HEK293 (cell line): ENCODE results near the gene ABHD15.
A peak's percentile ranks its signal among the peaks of the same experiment; 100 is the strongest.

Experiments used
- CTCF ChIA-PET: fragments of 350-600 bp; formaldehyde crosslinking; extraction: SDS; loops from one replicate; lab custom pipeline; 2021; ENCODE audit warnings: antibody characterized with exemption; lab: Yijun Ruan, JAX
- POLR2A ChIA-PET: fragments of 300-600 bp; formaldehyde crosslinking; extraction: SDS; loops from one replicate; lab custom pipeline; 2020; ENCODE audit warnings: antibody characterized with exemption, inconsistent platforms; lab: Yijun Ruan, JAX
- H3K27ac ChIP-seq: fragments of 200-500 bp; sonication (Bioruptor generic); 2 replicates; pipeline ENCODE4 v1.5.1; 2014; ENCODE audit warnings: low read depth, low read length, control low read depth, inconsistent platforms; ENCODE audit errors: extremely low read depth
- H3K36me3 ChIP-seq, 2 experiments: fragments of 200-500 bp in 1 of 2; sonication (Bioruptor generic) in 1 of 2; 1 replicate in 1 of 2; 2 replicates in 1 of 2; pipeline ENCODE4 v1.5.1; 2014 to 2017; ENCODE audit warnings: inconsistent platforms in 2 of 2, low read length in 2 of 2; ENCODE audit not compliant: control insufficient read depth in 2 of 2, insufficient read depth in 1 of 2
- H3K4me1 ChIP-seq: fragments of 200-500 bp; sonication (Bioruptor generic); 2 replicates; pipeline ENCODE4 v1.5.1; 2014; ENCODE audit warnings: mild to moderate bottlenecking, low read length, inconsistent platforms; ENCODE audit not compliant: control insufficient read depth, insufficient read depth
- H3K4me3 ChIP-seq: 2 replicates; pipeline ENCODE4 v1.5.1; 2011; ENCODE audit warnings: low read depth, mild to moderate bottlenecking, control low read depth, low read length, moderate library complexity
- H3K9me3 ChIP-seq: fragments of 200-500 bp; sonication (Bioruptor generic); 2 replicates; pipeline ENCODE4 v1.5.1; 2014; ENCODE audit warnings: low read depth, low read length, inconsistent platforms; ENCODE audit not compliant: control insufficient read depth, insufficient read depth
- KLF16 ChIP-seq: fragments of 450-650 bp; formaldehyde crosslinking; IDR thresholded peaks from 2 replicates; pipeline ENCODE4 v1.5.1; 2017; ENCODE audit warnings: missing biosample characterization, missing genetic modification characterization
- MEIS1 ChIP-seq: sonication (generic); formaldehyde crosslinking; IDR thresholded peaks from 2 replicates; pipeline ENCODE4 v1.8.1; 2022; ENCODE audit warnings: missing genetic modification reagents, mild to moderate bottlenecking, borderline replicate concordance
- OVOL3 ChIP-seq: fragments of 450-650 bp; formaldehyde crosslinking; IDR thresholded peaks from 2 replicates; pipeline ENCODE4 v1.5.1; 2016; ENCODE audit warnings: missing biosample characterization, missing genetic modification characterization
- SCRT2 ChIP-seq: fragments of 450-650 bp; formaldehyde crosslinking; IDR thresholded peaks from 2 replicates; pipeline ENCODE4 v1.5.1; 2016; ENCODE audit warnings: missing biosample characterization, missing genetic modification characterization
- SP3 ChIP-seq: fragments of 450-650 bp; formaldehyde crosslinking; IDR thresholded peaks from 2 replicates; pipeline ENCODE4 v1.5.1; 2016; ENCODE audit warnings: missing biosample characterization, missing genetic modification characterization
- YY2 ChIP-seq: fragments of 450-650 bp; formaldehyde crosslinking; IDR thresholded peaks from 2 replicates; pipeline ENCODE4 v1.5.1; 2016; ENCODE audit warnings: missing biosample characterization, missing genetic modification characterization
- ZBTB20 ChIP-seq: fragments of 450-650 bp; formaldehyde crosslinking; IDR thresholded peaks from 2 replicates; pipeline ENCODE4 v1.5.1; 2016; ENCODE audit warnings: missing biosample characterization, missing genetic modification characterization
- ZBTB7A ChIP-seq: fragments of 450-650 bp; formaldehyde crosslinking; IDR thresholded peaks from 2 replicates; pipeline ENCODE4 v1.5.1; 2016; ENCODE audit warnings: low read depth, missing biosample characterization, missing genetic modification characterization
- ZFP37 ChIP-seq: fragments of 450-650 bp; formaldehyde crosslinking; IDR thresholded peaks from 2 replicates; pipeline ENCODE4 v1.5.1; 2016; ENCODE audit warnings: missing biosample characterization, missing genetic modification characterization
- ZNF157 ChIP-seq: fragments of 450-650 bp; formaldehyde crosslinking; IDR thresholded peaks from 2 replicates; pipeline ENCODE4 v1.5.1; 2016; ENCODE audit warnings: missing biosample characterization, missing genetic modification characterization
- ZNF2 ChIP-seq: fragments of 450-650 bp; formaldehyde crosslinking; IDR thresholded peaks from 2 replicates; pipeline ENCODE4 v1.5.1; 2016; ENCODE audit warnings: missing biosample characterization, missing genetic modification characterization
- ZNF302 ChIP-seq: fragments of 450-650 bp; formaldehyde crosslinking; IDR thresholded peaks from 2 replicates; pipeline ENCODE4 v1.5.1; 2016; ENCODE audit warnings: missing biosample characterization, missing genetic modification characterization, low read depth
- ZNF335 ChIP-seq: fragments of 450-650 bp; formaldehyde crosslinking; conservative IDR thresholded peaks from 2 replicates; pipeline ENCODE4 v1.5.1; 2016; ENCODE audit warnings: missing biosample characterization, missing genetic modification characterization
- ZNF354C ChIP-seq: fragments of 450-650 bp; formaldehyde crosslinking; IDR thresholded peaks from 2 replicates; pipeline ENCODE4 v1.5.1; 2016; ENCODE audit warnings: missing biosample characterization, missing genetic modification characterization, low read depth, borderline replicate concordance
- ZNF423 ChIP-seq: fragments of 450-650 bp; formaldehyde crosslinking; IDR thresholded peaks from 2 replicates; pipeline ENCODE4 v1.5.1; 2016; ENCODE audit warnings: missing biosample characterization, missing genetic modification characterization
- ZNF548 ChIP-seq: fragments of 450-650 bp; formaldehyde crosslinking; IDR thresholded peaks from 2 replicates; pipeline ENCODE4 v1.5.1; 2016; ENCODE audit warnings: missing biosample characterization, missing genetic modification characterization
- ZNF571 ChIP-seq: fragments of 450-650 bp; formaldehyde crosslinking; IDR thresholded peaks from 2 replicates; pipeline ENCODE4 v1.5.0; 2017; ENCODE audit warnings: missing biosample characterization, missing genetic modification characterization
- ZNF596 ChIP-seq: fragments of 450-650 bp; IDR thresholded peaks from 2 replicates; pipeline ENCODE4 v1.5.0; 2018; ENCODE audit warnings: missing biosample characterization, mild to moderate bottlenecking, missing genetic modification characterization, moderate library complexity
- ZNF600 ChIP-seq: fragments of 450-650 bp; formaldehyde crosslinking; IDR thresholded peaks from 2 replicates; pipeline ENCODE4 v1.5.1; 2016; ENCODE audit warnings: missing biosample characterization, missing genetic modification characterization
- ZNF623 ChIP-seq: fragments of 450-650 bp; formaldehyde crosslinking; IDR thresholded peaks from 2 replicates; pipeline ENCODE4 v1.5.1; 2016; ENCODE audit warnings: missing biosample characterization, missing genetic modification characterization
- ZNF624 ChIP-seq: fragments of 450-650 bp; formaldehyde crosslinking; IDR thresholded peaks from 2 replicates; pipeline ENCODE4 v1.5.1; 2017; ENCODE audit warnings: missing biosample characterization, missing genetic modification characterization
- ZNF626 ChIP-seq: fragments of 450-650 bp; sonication (Bioruptor Pico); formaldehyde crosslinking; IDR thresholded peaks from 2 replicates; pipeline ENCODE4 v1.5.1; 2018; ENCODE audit warnings: missing biosample characterization, missing genetic modification characterization, inconsistent platforms
- ZNF747 ChIP-seq: fragments of 450-650 bp; formaldehyde crosslinking; IDR thresholded peaks from 2 replicates; pipeline ENCODE4 v1.5.1; 2016; ENCODE audit warnings: missing biosample characterization, missing genetic modification characterization
- ZNF785 ChIP-seq: fragments of 450-650 bp; formaldehyde crosslinking; IDR thresholded peaks from 2 replicates; pipeline ENCODE4 v1.5.1; 2016; ENCODE audit warnings: missing biosample characterization, missing genetic modification characterization
- ZNF837 ChIP-seq: fragments of 450-650 bp; formaldehyde crosslinking; IDR thresholded peaks from 2 replicates; pipeline ENCODE4 v1.5.1; 2016; ENCODE audit warnings: missing biosample characterization, missing genetic modification characterization
- ZSCAN30 ChIP-seq: fragments of 450-650 bp; IDR thresholded peaks from 2 replicates; pipeline ENCODE4 v1.5.1; 2018; ENCODE audit warnings: missing biosample characterization, mild to moderate bottlenecking, missing genetic modification characterization, moderate library complexity
- ZXDB ChIP-seq: fragments of 450-650 bp; formaldehyde crosslinking; IDR thresholded peaks from 2 replicates; pipeline ENCODE4 v1.5.1; 2016; ENCODE audit warnings: missing biosample characterization, missing genetic modification characterization
- TF ChIP-seq, protein P1 (sequence below): fragments of 450-650 bp; formaldehyde crosslinking; IDR thresholded peaks from 2 replicates; pipeline ENCODE4 v1.5.1; 2017; ENCODE audit warnings: missing biosample characterization, missing genetic modification characterization
- TF ChIP-seq, protein P2 (sequence below): fragments of 450-650 bp; formaldehyde crosslinking; IDR thresholded peaks from 2 replicates; pipeline ENCODE4 v1.5.1; 2016; ENCODE audit warnings: missing biosample characterization, missing genetic modification characterization
- TF ChIP-seq, protein P3 (sequence below): fragments of 450-650 bp; IDR thresholded peaks from 2 replicates; pipeline ENCODE4 v1.5.1; 2018; ENCODE audit warnings: missing biosample characterization, mild to moderate bottlenecking, missing genetic modification characterization
- TF ChIP-seq, protein P4 (sequence below): IDR thresholded peaks from 2 replicates; pipeline ENCODE4 v1.6.1; 2011; ENCODE audit warnings: mild to moderate bottlenecking, low read depth, low read length, borderline replicate concordance

ABHD15 gene

DNA sequence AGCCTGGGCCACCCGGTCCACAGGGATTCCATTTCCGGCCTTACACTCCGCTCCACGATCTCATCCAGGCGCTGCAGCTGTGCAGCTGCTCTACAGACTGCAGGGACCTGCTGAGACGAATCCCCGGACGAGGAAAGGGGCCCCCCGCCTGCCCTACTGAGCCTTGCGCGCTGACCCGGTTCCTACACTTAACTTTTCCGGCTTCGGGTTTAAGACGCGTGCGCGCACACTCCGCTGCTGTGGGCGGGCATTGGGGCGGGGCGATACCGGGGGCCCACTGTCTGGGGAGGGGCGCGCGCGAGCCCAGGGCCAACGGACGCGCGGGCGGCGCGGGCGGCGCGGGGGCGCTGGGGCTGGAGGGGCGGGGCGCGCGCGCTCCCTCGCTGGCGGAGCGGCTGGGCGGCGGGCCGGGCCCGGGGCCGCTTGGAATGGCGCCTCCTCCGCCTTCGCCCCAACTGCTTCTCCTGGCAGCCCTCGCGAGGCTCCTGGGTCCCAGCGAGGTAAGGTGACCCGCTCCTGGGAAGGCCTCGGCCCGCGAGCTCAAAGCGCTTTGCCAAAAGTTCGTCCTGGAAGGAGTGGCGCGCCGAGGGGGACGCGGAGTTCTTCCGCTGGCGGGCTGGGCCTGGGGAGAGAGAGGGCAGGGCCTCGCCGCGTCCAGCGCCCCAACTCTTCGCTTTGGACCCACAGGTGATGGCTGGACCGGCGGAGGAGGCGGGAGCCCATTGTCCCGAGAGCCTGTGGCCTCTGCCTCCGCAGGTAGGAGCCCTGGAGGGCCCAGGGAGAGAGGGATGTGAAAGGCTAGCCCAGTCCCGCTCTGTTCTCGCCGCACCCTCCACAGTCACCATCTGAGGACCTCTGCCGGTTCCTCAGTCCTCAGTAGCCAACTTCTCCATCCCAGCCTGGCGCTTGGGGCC is 1.8 kb upstream of the ABHD15 start, which contains the start of gene TP53I13 (continued):
- TF ChIP-seq ZBTB20 (tag by site-specific recombination): peak; percentile 97
- no peak; the same call in 1 of the 2 replicates for TF ChIP-seq ZXDB (tag by site-specific recombination)
- no peak for TF ChIP-seq ZNF157 (tag by site-specific recombination)
- TF ChIP-seq, all 188 proteins: peak for 45

DNA sequence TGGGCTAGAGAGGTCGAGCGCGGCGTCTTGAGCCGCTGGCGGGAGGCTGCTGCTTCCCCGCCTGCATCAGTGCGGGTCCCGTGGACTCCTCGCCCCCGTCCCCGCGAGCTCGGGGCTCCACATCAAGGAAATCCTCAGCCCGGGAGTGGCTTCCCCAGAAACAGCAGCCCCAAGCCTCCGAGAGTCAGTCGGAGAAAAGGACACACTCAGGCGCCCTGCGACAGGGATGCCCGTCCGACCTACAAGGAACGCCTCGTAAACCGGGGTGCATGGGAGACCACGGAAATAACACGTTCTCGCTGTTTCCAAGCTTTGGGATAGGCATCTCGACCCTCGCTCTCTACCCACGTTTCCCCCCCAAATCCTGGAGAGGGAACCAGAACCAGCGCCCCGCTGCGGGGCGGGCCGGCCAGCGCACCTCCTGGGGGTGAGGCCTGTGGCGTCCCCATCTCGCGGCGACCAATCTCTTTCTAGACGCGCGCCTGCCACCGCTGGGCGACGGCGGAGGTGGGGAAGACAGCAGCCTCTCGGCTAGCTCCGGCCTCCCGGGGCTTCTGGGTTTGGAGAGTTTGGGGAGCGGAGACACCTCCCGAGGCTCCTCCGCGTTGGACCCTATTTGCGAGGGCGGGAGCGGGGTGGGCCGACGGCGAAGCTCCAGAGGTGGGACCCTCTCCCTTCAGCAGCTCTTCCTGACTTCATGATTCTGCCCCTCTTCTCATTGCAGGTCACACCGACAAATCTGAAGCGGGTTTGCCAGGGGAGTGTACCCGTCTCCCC is 905 bp upstream of the ABHD15 start:
- H3K27ac ChIP-seq: peak overlapping the region; percentile 87
- peak overlapping the region; percentile 61 for H3K4me3 ChIP-seq
- ChIA-PET CTCF (interaction anchor here (0.6 to 4.6 kb wide), 7 partner anchors 13 to 769 kb away, joined by 3 to 29 read pairs (median 9); partner anchors contain the start of gene ANKRD13B), POLR2A (interaction anchor here (0.6 to 4.6 kb wide), 12 partner anchors 8 to 364 kb away, joined by 3 to 28 read pairs (median 4); partner anchors contain the start of genes ANKRD13B, GIT1, NUFIP2 and TAOK1)
- no peaks in the 10 kb centered on the region for H3K9me3 ChIP-seq
- H3K36me3 ChIP-seq: peaks cover 5 to 23% of the 10 kb centered on the region in 2 experiments
- H3K4me1 ChIP-seq: peaks cover 13% of the 10 kb centered on the region
- TF ChIP-seq ZNF354C (tag by site-specific recombination): no peak
- TF ChIP-seq SCRT2 (tag by site-specific recombination): no peak
- TF ChIP-seq ZNF302 (tag by site-specific recombination): no peak
- TF ChIP-seq ZNF596 (tag by site-specific recombination): no peak
- TF ChIP-seq, protein P1, sequence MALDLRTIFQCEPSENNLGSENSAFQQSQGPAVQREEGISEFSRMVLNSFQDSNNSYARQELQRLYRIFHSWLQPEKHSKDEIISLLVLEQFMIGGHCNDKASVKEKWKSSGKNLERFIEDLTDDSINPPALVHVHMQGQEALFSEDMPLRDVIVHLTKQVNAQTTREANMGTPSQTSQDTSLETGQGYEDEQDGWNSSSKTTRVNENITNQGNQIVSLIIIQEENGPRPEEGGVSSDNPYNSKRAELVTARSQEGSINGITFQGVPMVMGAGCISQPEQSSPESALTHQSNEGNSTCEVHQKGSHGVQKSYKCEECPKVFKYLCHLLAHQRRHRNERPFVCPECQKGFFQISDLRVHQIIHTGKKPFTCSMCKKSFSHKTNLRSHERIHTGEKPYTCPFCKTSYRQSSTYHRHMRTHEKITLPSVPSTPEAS: no peak
- TF ChIP-seq ZNF785 (tag by site-specific recombination): no peak
- no peak for TF ChIP-seq ZNF2 (tag by site-specific recombination)
- TF ChIP-seq ZNF335: peak; percentile 90
- no peak for TF ChIP-seq OVOL3 (tag by site-specific recombination)
- no peak for TF ChIP-seq ZNF624
- no peak for TF ChIP-seq ZNF623 (tag by site-specific recombination)
- no peak for TF ChIP-seq ZBTB7A
- TF ChIP-seq ZNF747 (tag by site-specific recombination): no peak
- no peak for TF ChIP-seq ZNF626
- TF ChIP-seq, protein P2, sequence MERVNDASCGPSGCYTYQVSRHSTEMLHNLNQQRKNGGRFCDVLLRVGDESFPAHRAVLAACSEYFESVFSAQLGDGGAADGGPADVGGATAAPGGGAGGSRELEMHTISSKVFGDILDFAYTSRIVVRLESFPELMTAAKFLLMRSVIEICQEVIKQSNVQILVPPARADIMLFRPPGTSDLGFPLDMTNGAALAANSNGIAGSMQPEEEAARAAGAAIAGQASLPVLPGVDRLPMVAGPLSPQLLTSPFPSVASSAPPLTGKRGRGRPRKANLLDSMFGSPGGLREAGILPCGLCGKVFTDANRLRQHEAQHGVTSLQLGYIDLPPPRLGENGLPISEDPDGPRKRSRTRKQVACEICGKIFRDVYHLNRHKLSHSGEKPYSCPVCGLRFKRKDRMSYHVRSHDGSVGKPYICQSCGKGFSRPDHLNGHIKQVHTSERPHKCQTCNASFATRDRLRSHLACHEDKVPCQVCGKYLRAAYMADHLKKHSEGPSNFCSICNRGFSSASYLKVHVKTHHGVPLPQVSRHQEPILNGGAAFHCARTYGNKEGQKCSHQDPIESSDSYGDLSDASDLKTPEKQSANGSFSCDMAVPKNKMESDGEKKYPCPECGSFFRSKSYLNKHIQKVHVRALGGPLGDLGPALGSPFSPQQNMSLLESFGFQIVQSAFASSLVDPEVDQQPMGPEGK: peak; percentile 59
- no peak for TF ChIP-seq ZNF571 (tag by site-specific recombination)
- no peak for TF ChIP-seq SP3 (tag by site-specific recombination)
- no peak; the same call in 1 of the 2 replicates for TF ChIP-seq KLF16
- TF ChIP-seq ZNF548 (tag by site-specific recombination): no peak
- no peak for TF ChIP-seq ZNF600 (tag by site-specific recombination)
- TF ChIP-seq, protein P3, sequence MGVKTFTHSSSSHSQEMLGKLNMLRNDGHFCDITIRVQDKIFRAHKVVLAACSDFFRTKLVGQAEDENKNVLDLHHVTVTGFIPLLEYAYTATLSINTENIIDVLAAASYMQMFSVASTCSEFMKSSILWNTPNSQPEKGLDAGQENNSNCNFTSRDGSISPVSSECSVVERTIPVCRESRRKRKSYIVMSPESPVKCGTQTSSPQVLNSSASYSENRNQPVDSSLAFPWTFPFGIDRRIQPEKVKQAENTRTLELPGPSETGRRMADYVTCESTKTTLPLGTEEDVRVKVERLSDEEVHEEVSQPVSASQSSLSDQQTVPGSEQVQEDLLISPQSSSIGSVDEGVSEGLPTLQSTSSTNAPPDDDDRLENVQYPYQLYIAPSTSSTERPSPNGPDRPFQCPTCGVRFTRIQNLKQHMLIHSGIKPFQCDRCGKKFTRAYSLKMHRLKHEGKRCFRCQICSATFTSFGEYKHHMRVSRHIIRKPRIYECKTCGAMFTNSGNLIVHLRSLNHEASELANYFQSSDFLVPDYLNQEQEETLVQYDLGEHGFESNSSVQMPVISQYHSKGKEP (tag by site-specific recombination): no peak
- TF ChIP-seq ZFP37 (tag by site-specific recombination): no peak
- TF ChIP-seq ZNF423 (tag by site-specific recombination): peak; percentile 63
- TF ChIP-seq ZSCAN30 (tag by site-specific recombination): no peak
- TF ChIP-seq MEIS1 (CRISPR knock-in tag): no peak
- TF ChIP-seq, protein P4, sequence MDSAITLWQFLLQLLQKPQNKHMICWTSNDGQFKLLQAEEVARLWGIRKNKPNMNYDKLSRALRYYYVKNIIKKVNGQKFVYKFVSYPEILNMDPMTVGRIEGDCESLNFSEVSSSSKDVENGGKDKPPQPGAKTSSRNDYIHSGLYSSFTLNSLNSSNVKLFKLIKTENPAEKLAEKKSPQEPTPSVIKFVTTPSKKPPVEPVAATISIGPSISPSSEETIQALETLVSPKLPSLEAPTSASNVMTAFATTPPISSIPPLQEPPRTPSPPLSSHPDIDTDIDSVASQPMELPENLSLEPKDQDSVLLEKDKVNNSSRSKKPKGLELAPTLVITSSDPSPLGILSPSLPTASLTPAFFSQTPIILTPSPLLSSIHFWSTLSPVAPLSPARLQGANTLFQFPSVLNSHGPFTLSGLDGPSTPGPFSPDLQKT: no peak
- TF ChIP-seq YY2: no peak
- no peak for TF ChIP-seq ZNF837 (tag by site-specific recombination)
